RKO (cell line): ENCODE measurements around the gene CDC14B.
"Not testable (repeated sequence)": the region's sequence is repeated elsewhere in the genome, so short reads cannot be mapped to it uniquely, and the experiment has no call there.

Experiments
- DNase-seq: peaks from one replicate; pipeline ENCODE4 v3.0.0-alpha.2; 2016; ENCODE audit warnings: low spot score

CDC14B gene

GRCh38 chr9:96619491-96620180, at the start of gene CDC14B:
Gene CDC14B (minus strand): TSS chr9:96619843. CDS start chr9:96619378, 465 bp downstream.
- peak; percentile 93 for DNase-seq

- no peak for DNase-seq
These were observed 49.4 kb upstream of the CDC14B start for GRCh38 chr9:96668868-96669534.

- no peak for DNase-seq
These were observed 47.7 kb upstream of the CDC14B start for GRCh38 chr9:96667363-96667728.

- peak; percentile 80 for DNase-seq
These were observed 47.2 kb upstream of the CDC14B start for GRCh38 chr9:96666653-96667362.

- DNase-seq: no peak
These were observed 46.1 kb upstream of the CDC14B start for GRCh38 chr9:96665789-96666188.

- DNase-seq: peak; percentile 28
These were observed 44.0 kb upstream of the CDC14B start for GRCh38 chr9:96663506-96664120.

- DNase-seq: no peak
These were observed 42.1 kb upstream of the CDC14B start for GRCh38 chr9:96661711-96662110.

GRCh38 chr9:96660692-96661248, 41.1 kb upstream of the CDC14B start:
- DNase-seq: no peak

- DNase-seq: peak; percentile 77
These were observed 35.7 kb upstream of the CDC14B start, which contains the start of gene PRXL2C for GRCh38 chr9:96655198-96655851. Gene PRXL2C (minus strand): TSS chr9:96655317. CDS start chr9:96655281, 36 bp downstream.

GRCh38 chr9:96654450-96655197, 35.0 kb upstream of the CDC14B start:
- peak; percentile 87 for DNase-seq

GRCh38 chr9:96651626-96652025, 32.0 kb upstream of the CDC14B start:
- peak; percentile 83 for DNase-seq

- no peak for DNase-seq
These were observed 30.1 kb upstream of the CDC14B start for GRCh38 chr9:96649620-96650324.

- no peak for DNase-seq
These were observed 26.7 kb upstream of the CDC14B start for GRCh38 chr9:96646081-96646991.

- DNase-seq: no peak
These were observed 24.5 kb upstream of the CDC14B start for GRCh38 chr9:96644137-96644536.

- DNase-seq: no peak
These were observed 21.9 kb upstream of the CDC14B start for GRCh38 chr9:96641514-96641913.

GRCh38 chr9:96638606-96639364, 19.1 kb upstream of the CDC14B start:
- no peak for DNase-seq

GRCh38 chr9:96636368-96636767, 16.7 kb upstream of the CDC14B start:
- no peak for DNase-seq

GRCh38 chr9:96633579-96633978, 13.9 kb upstream of the CDC14B start:
- not testable (repeated sequence) for DNase-seq
